Measurements from ENCODE around the gene FADD.

DNA sequence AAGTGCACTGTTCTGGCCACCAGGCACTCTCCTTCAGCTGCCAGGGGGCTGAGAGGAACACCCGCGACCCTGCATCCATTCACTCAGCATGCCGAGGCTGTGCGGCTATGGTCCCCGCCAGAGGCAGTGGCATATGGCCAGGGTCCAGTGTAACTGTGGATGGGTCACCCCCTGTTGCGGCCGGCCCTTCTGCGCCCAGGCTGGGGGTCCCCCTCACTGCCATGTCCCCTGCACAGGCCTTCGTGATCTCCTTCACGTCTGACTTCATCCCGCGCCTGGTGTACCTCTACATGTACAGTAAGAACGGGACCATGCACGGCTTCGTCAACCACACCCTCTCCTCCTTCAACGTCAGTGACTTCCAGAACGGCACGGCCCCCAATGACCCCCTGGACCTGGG is 20.8 kb upstream of the FADD start:
- TF ChIP-seq, protein P1, sequence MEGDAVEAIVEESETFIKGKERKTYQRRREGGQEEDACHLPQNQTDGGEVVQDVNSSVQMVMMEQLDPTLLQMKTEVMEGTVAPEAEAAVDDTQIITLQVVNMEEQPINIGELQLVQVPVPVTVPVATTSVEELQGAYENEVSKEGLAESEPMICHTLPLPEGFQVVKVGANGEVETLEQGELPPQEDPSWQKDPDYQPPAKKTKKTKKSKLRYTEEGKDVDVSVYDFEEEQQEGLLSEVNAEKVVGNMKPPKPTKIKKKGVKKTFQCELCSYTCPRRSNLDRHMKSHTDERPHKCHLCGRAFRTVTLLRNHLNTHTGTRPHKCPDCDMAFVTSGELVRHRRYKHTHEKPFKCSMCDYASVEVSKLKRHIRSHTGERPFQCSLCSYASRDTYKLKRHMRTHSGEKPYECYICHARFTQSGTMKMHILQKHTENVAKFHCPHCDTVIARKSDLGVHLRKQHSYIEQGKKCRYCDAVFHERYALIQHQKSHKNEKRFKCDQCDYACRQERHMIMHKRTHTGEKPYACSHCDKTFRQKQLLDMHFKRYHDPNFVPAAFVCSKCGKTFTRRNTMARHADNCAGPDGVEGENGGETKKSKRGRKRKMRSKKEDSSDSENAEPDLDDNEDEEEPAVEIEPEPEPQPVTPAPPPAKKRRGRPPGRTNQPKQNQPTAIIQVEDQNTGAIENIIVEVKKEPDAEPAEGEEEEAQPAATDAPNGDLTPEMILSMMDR (IDR thresholded peaks at IDR 0.05): no peak
- TF ChIP-seq EZH2 (IDR thresholded peaks at IDR 0.05): no peak
